ENCODE measurements around the gene URB2.

The URB2 gene

GRCh38 chr1:229661022-229661877 lies 35.2 kb downstream of the URB2 start:
- H3K4me3 ChIP-seq (ENCODE audit: low read depth, low read length): no peak overlapping the region
- peak; percentile 90 for TF ChIP-seq CTCF (IDR thresholded peaks at IDR 0.05; ENCODE audit: borderline replicate concordance, insufficient read depth, low read depth, low read length)

GRCh38 chr1:229661897-229662296 lies 35.9 kb downstream of the URB2 start:
- TF ChIP-seq CTCF (IDR thresholded peaks at IDR 0.05; ENCODE audit: borderline replicate concordance, insufficient read depth, low read depth, low read length): no peak
- no peak overlapping the region for H3K4me3 ChIP-seq (ENCODE audit: low read depth, low read length)

DNA sequence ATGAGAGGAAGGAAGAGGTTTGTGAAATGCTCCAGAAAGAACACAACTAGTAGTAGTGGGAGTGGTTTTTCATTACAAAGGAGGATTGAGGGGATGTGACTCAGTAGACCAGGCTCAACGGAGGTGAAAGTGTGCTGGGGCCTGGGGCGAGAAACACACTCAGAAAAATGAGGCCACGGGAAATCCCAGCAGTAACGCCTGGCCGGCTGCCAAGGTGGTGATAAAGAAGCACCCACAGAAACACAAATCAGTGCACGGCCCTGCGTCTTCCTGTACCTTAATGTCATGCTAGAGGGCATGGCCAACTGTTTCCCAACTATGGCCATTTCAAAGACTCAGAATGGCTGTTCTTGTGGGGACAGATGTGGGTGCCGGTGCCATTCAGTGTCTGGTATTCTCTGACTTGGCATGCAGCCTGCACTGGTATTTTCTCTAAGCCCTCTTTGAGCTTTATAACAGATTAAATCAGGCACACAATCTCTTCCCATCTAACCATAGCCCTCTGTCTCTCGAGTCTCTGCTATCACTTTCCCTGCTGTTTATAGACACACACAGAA lies 38.2 kb downstream of the URB2 start:
- no peak for TF ChIP-seq CTCF (IDR thresholded peaks at IDR 0.05; ENCODE audit: borderline replicate concordance, insufficient read depth, low read depth, low read length)
- H3K4me3 ChIP-seq (ENCODE audit: low read depth, low read length): no peak overlapping the region

DNA sequence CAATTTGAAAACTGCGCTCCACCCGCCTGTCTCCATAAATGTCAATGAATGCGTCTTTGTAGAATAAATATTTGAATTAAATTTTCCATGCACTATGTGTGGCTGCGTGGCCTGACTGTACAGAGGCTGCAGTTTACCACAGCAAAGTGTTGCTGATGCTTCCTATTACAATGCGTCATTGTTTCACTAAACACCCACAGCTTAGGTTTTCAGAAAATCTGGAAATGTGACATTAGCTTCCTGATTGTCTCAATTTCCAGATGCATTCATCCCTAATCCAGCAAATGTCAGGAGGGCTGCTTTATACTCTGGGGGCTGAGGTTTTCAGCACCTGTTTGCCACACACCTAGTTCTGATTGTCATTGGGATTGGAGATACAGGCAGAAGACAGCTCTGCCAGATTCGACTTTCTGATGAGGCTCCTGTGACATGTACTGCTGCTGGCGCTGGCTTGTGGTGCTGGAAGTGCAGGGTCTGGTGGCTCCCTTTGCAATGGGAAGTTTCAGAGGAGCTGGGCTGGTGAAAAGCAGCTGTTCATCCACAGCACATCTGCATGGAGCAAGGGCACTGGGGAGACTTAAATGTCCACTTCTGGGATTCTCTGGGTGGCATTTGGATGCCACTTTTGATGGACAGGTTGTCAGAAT lies 40.0 kb downstream of the URB2 start:
- H3K4me3 ChIP-seq (ENCODE audit: low read depth, low read length): no peak overlapping the region
- no peak for TF ChIP-seq CTCF (IDR thresholded peaks at IDR 0.05; ENCODE audit: borderline replicate concordance, insufficient read depth, low read depth, low read length)

- no peak overlapping the region for H3K4me3 ChIP-seq (ENCODE audit: low read depth, low read length)
- TF ChIP-seq CTCF (IDR thresholded peaks at IDR 0.05; ENCODE audit: borderline replicate concordance, insufficient read depth, low read depth, low read length): no peak
Measured at GRCh38 chr1:229666585-229666984, 40.5 kb downstream of the URB2 start.

DNA sequence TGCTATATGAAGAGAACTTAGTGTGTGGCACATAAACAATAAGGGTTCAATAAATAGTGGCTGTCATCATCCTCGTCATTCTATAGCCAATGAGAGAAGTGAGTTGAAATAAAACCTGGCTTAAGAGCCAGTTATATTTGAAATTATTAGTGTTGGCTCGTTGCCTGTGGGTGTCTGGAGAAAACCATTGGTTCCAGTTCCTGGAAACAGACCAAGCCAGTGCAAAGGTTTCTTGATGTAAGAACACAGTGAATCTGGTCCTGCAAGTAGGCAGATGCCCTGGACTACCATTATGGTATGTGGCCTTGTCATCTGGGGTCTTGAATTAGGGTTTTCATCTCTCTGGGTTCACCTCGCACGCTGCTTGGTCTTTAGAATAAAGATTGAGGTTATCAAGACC lies 43.3 kb downstream of the URB2 start:
- TF ChIP-seq CTCF (IDR thresholded peaks at IDR 0.05; ENCODE audit: borderline replicate concordance, insufficient read depth, low read depth, low read length): no peak
- no peak overlapping the region for H3K4me3 ChIP-seq (ENCODE audit: low read depth, low read length)

All from GM12875 (cell line).